GM19372 (cell line): ENCODE data around the gene PARVA.
"Not testable (repeated sequence)": the region's sequence is repeated elsewhere in the genome, so short reads cannot be mapped to it uniquely, and the experiment has no call there.

Source experiments
- ATAC-seq: cut with Tn5 transposase; IDR thresholded peaks from one replicate; pipeline ENCODE4 v1.9.1; 2021; ENCODE audit warnings: mild to moderate bottlenecking, low read depth, moderate library complexity; ENCODE audit not compliant: unreplicated experiment

The PARVA gene, protein sequence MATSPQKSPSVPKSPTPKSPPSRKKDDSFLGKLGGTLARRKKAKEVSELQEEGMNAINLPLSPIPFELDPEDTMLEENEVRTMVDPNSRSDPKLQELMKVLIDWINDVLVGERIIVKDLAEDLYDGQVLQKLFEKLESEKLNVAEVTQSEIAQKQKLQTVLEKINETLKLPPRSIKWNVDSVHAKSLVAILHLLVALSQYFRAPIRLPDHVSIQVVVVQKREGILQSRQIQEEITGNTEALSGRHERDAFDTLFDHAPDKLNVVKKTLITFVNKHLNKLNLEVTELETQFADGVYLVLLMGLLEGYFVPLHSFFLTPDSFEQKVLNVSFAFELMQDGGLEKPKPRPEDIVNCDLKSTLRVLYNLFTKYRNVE

DNA sequence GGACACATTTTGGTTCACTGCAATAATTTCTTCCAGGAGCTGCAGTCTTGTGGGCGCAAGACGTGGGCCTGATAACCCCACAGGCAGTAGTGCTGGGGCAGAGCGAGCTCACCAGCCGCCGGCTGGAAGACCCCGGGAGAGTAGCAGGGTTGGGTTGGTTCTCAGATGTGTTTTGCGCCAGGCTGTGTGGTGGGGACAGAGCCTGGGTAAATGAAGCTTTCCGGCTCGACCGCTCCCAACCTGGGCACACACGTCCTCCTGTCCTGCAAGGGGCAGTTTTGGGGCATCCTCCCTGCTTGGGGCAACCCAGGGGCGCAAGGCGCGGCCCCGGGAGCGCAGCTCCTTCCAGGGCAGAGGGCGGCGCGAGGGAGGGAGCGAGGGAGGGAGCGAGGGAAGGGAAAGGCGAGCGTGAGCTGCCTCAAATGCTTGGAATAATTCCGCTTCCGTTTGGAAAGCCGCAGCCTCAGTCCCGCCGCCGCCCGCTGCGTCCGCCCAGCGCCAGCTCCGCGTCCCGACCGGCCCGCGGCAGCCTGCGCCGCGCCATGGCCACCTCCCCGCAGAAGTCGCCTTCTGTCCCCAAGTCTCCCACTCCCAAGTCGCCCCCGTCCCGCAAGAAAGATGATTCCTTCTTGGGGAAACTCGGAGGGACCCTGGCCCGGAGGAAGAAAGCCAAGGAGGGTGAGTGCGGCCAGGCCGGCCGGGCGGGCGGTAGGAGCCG, at the start of gene PARVA:
Gene PARVA, plus strand, starts transcription at position 466 of the 718 bp plus-strand sequence. Its CDS starts 77 bp downstream, at position 543.
- no peak for ATAC-seq

DNA sequence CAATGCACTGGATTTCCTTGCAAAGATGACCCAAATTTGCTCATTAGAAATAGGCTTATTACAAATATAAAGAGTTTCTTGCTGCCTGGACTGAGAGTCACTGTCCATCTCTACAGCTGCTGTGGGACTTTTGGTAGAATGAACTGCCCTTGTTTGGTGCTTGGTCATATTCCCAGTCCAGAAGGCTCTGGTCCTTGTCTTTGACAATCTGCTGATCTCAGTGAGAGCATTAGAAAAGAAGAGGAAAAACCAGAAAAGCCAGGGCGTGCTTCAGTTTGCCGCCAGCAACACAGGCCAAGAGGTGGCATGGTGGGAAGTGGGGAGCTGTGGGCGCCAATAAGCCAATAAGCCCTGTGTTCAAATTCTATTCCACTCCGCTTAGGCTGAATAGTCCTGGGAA, 48.2 kb upstream of the PARVA start:
- no peak for ATAC-seq

DNA sequence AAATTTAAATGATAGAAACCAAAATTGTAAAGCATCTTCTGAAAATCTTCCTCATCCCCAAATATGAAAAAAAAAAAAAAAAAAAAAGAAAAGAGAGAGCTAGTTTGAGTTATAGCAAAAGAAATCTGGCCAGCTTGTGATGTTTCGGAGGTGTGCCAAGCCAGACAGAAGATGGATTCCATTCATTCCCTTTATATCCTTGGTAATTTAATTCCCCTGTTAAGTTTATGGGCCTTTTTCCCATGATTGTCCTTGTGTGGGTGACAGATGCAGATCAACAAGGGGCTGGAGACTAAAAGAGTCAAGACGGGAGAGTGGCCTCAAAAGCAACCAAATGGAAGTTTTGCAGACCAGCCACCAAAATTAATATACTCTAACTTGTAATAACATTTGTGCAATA, 47.6 kb upstream of the PARVA start:
- no peak for ATAC-seq

DNA sequence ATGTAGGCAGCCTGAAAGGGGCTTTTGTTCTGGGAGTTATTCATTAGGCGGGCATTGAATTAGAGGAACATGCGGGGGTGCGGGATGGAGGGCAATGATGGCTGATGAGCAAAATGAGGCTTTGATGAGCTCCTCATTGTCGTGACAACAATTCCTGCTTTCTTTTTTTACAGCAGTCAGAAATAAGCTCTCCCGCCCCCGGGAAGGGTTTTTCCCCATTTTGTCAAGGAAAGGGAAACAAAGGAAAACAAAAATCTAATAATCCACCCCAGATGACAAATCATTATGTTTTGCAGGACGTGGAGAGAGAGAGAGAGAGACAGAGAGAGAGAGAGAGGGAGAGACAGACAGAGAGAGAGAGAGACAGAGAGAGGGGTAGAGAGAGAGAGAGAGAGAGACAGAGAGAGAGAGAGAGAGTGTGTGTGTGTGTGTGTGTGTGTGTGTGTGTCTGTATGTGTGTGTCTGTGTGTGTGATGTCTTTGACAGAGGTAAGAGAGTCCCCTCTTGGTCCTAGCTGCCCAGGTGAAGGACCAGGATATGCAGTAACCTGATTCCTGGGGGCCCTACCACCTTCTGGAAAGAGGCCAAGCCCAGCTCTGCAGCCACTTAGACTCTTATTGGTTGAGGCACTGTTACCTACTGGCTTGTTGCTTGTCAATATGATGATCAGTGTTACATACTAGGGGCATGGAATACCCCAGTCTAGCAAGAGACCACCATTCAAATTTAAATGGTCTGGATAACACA, 46.7 kb upstream of the PARVA start:
- no peak for ATAC-seq

DNA sequence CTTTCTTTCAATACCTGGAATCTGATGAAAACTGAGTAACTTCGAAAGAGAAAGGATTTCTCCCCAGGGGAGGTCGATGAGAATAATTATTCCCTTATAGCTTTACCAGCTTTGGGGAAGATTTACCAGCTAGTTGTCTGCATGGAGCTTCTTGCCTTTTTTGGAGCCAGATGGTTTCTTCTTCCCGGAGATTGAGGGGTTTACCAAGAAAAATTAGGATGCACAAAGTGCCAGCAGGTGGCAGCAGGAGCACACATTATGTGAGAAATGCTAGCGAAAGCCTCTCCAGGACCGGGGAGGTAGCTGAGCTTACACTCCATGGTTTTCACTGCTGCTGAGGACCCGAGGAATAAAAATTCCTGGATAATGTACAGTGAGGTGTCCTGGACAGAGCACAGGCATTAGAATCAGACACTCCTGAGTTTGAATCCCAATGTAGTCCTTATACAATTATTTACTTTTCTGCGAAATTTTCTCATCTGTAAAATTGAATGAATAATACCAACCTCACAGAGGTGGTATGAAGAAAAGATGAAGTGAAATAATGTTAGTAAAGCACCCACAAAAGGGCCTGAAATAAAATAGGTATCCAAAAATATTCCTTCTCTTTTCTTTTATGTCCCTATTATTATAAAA, 46.0 kb upstream of the PARVA start:
- ATAC-seq = no peak

DNA sequence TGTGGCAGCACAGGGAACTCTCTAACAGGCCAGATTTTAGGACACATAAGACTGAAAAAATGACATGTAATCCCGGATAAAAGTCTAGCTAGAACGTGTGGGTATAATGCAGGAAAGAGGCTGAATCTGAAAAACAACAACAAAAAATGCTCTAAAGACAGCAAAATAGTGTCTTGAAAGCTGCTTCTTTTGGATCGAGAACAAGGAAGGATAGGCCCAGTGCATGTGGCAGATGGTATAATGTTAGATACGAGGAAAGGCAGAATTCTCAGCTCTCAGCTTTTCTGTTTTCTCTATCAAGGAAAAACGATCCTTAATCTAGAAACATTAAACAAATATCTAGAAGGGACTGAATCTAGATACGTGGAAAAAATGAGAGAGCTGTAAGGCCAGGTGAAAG, 33.8 kb upstream of the PARVA start:
- no peak for ATAC-seq

DNA sequence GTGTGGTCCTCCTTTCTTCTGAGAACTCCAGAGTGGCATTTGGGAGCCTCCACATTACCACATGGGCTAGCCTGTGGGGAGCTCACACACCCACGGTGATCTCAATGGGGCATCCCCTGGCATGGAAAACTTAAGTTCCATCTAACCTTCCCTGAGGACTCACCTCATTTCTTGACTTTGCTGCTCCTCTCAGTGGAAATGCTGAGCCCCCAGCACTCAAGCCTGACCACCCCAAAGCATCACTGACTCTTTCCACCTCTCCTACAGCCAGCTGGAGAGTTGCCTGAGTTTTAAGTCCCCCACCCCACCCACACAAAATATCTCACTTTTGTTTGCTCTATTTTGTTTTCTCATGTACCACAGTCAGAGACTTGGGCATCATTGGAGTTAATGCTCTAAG, 23.8 kb upstream of the PARVA start:
- no peak for ATAC-seq

DNA sequence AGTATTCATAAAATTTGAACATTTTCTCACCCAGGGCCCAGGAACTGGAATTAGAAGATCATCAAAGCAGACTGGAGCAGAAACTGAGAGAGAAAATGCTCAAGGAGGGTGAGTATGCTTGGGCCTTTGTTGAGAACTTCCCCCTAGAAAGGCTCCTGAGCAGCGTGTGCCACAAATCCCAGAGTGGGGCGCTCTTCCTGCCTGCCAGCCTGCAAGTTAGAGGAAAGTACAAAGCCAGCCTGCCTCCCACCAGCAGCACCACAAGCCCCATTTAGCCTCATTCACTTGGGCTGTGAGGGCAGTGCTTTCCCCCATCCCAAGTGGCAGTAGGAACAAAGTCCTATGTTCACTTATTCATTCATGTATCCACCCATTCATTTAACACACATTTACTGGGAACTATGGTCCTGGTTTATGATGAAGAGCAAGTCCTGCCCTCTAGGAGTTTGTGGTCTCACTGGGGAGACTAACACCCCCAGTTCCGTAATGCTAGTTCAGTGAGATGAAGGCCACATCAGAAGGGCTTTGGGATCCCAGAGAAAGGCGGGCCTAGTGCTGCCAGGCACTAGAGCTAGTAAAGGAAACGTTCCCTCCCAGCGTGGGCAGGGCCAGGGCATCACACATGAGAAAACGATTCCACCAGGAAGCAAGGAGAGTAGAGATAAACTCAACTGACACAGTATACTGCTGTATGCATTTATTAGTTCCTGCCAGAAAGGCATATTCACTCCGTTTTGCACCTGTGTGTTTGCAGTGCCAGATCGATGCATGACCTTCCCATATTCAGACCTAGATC, 22.4 kb upstream of the PARVA start:
- ATAC-seq = no peak

DNA sequence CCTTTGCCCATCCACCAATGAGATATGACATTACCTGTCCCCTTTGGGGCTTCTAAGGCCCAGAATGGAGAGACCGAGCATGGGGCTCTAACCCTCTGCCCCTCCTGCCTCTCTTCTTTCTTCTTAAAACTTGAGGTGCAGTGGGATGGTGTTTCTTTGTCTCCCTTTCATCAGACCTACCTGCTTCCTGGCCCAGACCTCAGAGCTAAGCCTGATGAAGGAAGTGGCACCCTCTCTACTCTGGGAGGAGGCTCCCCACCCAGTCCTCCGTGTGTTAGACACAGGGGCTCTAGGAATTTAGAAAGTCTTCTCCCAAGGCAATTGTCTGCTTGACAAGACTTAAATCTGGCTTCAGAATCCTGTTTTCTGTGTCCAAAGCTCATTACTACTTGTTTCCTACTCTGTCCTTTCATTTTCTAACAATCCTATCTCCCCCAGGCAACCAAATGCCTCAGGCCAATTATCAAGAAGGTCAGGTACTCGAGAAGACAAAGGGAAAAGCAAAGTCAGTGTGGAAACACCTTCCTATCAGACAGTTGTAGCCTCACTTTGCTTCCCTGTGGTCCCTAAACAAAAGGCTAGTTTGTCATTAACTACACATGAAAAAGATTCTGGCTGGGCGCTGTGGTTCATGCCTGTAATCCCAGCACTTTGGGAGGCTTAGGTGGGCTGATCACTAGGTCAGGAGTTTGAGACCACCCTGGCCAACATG, 20.3 kb upstream of the PARVA start:
- ATAC-seq = no peak

DNA sequence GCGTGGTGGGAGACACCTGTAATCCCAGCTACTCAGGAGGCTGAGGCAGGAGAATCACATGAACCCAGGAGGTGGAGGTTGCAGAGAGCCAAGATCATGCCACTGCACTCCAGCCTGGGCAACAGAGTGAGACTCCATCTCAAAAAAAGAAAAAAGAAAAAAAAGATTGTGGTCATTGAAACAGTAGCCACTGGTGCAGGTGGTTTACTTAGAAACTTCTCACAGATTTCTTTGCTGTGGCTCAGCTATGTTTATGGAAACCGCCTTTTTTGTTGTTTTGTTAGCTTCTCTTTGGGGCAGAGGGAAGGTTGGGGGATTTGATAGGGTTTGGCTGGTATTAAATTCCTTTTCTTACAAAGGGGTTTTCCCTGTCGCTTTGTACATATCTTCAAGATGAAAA, 19.7 kb upstream of the PARVA start:
- not testable (repeated sequence) for ATAC-seq

DNA sequence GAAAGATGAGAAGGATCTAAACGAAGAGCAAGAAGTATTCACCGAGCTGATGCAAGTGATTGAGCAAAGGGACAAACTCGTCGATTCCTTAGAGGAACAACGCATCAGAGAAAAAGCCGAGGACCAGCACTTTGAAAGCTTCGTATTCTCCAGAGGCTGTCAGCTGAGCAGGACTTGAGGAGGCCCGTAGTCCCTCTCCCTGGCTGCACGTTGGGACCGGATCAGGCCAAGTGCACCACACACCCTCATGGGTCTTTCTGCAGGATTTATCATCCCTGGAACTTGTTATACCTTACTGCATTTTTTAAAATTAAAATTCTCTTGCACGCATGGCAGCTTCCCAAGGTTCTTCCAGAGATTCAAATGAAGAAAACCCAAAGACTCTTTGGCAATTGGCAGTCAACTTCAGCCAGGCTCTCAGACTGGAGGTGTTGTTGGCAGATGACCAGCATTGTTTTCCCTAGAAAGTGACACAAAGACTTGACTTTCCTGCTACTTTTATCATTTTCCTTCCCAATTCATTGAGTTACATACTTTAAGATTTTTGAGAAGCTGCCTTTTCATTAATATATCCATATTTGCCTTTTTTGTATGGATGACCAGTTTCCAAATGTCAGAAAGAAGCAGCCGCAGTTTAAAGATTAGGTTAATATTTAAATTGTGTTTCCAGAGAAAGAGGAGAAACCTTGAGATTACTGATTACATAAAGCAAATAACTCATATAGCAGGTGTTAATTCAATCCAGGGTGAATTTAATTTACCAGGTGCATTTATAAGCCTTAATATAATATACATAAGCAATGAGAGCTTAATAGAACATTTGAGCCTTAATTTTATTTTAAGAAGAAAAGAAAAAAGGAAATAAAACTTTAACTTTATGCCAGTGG, 18.8 kb upstream of the PARVA start:
- ATAC-seq = no peak

DNA sequence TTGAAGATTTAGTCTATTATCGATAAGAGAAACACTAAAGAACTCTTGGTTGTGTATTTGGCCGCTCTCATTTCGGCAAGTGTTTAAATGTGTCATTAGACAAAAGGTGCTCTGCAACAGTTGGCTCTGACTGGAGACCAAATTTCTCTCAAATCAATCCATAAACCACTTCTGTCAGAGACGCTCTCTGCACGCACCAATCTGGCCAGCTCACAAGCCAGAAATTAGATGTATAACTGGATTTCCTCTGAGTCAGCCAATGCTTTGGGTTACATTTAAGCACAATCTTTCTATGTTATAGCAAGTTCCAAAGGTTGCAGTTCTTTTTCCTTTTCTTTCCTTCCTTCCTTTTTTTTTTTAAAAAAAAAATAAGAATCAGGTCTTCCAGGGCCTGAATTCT, 17.6 kb upstream of the PARVA start:
- no peak for ATAC-seq

DNA sequence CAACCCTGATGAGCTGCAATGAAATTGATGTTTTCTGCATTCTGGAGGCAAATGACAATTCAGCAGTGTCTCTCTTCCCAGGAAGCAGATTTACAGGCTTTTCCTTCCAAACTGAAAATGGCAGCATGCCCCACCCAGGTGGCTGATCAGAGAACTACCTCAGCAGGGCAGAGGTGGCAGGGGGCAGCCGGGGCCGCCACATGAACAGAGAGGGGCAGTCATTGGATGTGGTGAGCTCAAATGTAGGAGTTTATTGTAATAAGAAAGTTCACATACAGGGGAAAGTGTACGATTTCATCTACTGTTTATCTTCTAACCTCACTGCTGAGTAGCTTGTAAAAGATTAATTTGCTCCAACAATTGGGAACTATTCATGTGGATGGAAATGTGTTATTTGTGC, 15.7 kb upstream of the PARVA start:
- no peak for ATAC-seq

DNA sequence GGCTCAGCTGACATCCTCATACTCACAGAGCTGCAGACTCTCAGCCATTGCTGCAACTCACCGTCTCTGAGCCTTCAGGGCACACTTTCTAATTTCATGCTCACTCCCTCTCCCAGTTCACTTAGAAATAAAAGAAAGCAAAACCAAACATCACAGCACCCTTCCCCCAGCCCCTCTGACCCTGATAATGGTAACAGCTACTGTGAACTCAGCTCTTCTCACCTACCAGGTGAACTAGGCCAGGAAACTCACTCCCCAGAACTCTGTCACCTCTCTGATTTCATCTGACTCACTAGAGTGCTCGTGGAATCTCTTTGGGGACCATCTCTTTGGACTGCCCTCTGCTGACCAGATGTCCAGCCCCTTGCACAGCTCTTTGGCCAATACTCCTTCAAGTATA, 14.5 kb upstream of the PARVA start:
- ATAC-seq = no peak

DNA sequence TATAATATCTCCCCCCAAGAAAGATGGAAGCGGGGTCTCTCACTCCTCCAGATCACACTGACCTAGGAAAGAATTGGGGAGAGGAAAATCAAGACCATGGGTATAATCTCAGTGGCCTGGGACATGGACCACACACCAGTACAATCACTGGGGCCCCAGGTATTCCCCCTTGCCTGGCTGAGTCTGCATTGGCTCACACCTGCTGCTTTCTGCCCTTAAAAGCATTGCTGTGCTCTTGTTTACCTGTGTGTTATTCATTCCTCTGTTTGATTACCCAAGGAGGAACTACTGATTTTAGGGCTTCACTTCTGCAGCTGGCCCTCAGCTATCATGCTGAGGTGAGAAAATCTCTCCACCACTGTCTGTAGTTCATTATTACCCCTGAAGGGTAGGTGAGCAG, 14.0 kb upstream of the PARVA start:
- no peak for ATAC-seq

DNA sequence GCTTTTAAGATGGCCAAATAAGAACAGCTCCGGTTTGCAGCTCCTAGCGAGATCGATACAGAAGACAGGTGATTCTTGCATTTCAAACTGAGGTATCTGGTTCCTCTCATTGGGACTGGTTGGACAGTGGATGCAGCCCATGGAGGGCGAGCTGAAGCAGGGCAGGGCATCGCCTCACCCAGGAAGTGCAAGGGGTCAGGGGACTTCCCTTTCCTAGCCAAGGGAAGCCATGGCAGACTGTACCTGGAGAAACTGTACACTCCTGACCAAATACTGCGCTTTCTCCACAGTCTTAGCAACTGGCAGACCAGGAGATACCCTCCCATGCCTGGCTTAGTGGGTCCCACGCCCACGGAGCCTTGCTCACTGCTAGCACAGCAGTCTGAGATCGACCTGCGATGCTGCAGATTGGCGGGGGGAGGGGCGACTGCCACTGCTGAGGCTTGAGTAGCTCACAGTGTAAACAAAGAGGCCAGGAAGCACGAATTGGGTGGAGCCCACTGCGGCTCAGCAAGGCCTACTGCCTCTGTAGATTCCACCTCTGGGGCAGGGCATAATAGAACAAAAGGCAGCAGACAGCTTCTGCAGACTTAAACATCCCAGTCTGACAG, 11.3 kb upstream of the PARVA start:
- not testable (repeated sequence) for ATAC-seq

DNA sequence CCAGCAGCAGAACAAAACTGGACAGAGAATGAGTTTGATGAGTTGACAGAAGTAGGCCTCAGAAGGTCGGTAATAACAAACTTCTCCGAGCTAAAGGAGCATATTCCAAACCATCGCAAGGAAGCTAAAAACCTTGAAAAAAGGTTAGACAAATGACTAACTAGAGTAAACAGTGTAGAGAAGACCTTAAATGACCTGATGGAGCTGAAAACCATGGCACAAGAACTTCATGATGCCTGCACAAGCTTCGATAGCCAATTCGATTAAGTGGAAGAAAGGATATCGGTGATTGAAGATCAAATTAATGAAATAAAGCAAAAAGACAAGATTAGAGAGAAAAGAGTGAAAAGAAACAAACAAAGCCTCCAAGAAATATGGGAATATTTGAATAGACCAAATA, 10.3 kb upstream of the PARVA start:
- ATAC-seq = not testable (repeated sequence)

DNA sequence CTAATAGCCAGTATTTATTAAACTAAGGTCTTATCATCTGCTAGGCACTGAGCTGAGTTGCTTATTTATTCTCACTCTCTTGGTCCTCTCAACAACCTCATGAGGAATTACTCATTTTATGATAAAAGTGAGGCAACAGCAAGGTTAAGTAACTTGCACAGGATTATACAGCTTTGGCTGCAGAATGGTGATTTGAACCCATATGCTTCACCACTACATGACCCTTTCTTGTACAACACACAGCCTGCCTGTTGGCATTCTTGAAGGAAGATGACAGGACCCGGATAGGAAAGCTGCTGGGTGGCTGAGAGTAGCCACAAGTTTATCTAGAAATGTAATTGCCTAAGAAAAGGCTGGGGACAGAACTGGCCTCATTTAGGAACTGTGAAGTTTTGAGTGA, 5.3 kb upstream of the PARVA start:
- no peak for ATAC-seq
